Large intestine (tissue), 3 donors: ENCODE data around the gene GDI1. TPM values are rescaled to one million over a fixed set of nuclear protein-coding genes. Genes with fewer than 3 reads are reported as not detected.
"Not testable (repeated sequence)": the region's sequence is repeated elsewhere in the genome, so short reads cannot be mapped to it uniquely, and the experiment has no call there.

Source experiments
- DNase-seq, 2 donors: peaks; one replicate each; pipeline versions ENCODE4 v3.0.0 to v3.0.0-alpha.2; 2013
- H3K27ac ChIP-seq: one replicate; pipeline ENCODE4 v1.5.1; 2013; ENCODE audit warnings: low read length
- H3K27me3 ChIP-seq: 2 replicates; pipeline ENCODE4 v1.6.1; 2013; ENCODE audit warnings: low read length; ENCODE audit not compliant: control insufficient read depth, insufficient read depth
- H3K36me3 ChIP-seq: 2 replicates; pipeline ENCODE4 v1.6.1; 2013; ENCODE audit warnings: low read length; ENCODE audit not compliant: control insufficient read depth, insufficient read depth
- H3K4me1 ChIP-seq: one replicate; pipeline ENCODE4 v1.6.1; 2013; ENCODE audit warnings: low read length; ENCODE audit not compliant: control insufficient read depth, insufficient read depth
- H3K4me3 ChIP-seq: one replicate; pipeline ENCODE4 v1.5.1; 2013; ENCODE audit warnings: low read length
- H3K9me3 ChIP-seq: one replicate; pipeline ENCODE4 v1.6.1; 2013; ENCODE audit warnings: mild to moderate bottlenecking, low read depth, low read length, moderate library complexity; ENCODE audit not compliant: control insufficient read depth
- WGBS: methylation state at CpG from one replicate; pipeline ENCODE4 v1.1.5; 2013; ENCODE audit warnings: low lambda C conversion rate; ENCODE audit not compliant: insufficient coverage; 5-methylcytosine and 5-hydroxymethylcytosine counted together
- polyA plus RNA-seq: library from polyadenylated mRNA; unstranded; fragments of 120-200 nt; gene quantifications from one replicate; pipeline ENCODE4 v1.2.1, GENCODE V29; 2013

Gene GDI1
- polyA plus RNA-seq, 1 donor: 108 TPM

DNA sequence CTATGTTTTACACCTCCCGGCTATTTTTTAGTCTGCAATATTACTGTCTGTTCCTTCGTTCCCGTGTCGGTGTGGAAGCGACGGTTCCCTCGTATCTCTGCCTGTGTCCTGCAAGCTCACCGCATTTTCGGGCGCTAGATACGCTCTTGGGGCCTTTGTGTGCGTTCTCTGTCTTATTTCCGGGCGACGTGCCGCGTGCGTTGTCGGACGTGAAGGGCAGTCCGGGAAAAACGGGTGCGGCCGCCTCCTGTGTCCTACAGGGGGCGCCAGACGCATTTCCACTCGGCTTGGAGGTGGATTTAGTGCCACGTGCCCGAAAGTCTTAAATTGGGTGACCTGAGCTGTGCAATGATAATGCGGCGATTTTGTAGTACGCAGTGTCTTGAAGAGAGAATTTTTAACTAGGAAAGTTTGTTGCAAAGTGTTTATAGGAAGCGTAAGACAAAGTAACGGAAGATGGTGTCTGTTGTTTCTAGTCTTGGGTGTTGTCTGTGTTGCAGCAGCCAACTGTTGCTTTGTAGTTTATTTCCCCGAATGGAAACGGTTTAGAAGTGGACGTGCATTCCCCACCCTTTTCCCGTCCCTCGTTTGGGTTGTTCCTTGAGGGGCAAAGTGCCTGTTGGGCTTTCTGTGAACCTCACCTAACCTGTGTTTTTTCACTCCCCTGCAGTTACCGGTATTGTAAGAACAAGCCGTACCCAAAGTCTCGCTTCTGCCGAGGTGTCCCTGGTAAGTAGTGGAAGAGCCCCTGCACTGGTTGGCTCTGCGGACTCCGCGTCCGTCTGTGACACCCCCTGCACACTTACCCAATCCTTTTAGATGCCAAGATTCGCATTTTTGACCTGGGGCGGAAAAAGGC, 38.1 kb upstream of the GDI1 start:
- WGBS: no CpG with 5 or more reads among the region's 49 CpGs

DNA sequence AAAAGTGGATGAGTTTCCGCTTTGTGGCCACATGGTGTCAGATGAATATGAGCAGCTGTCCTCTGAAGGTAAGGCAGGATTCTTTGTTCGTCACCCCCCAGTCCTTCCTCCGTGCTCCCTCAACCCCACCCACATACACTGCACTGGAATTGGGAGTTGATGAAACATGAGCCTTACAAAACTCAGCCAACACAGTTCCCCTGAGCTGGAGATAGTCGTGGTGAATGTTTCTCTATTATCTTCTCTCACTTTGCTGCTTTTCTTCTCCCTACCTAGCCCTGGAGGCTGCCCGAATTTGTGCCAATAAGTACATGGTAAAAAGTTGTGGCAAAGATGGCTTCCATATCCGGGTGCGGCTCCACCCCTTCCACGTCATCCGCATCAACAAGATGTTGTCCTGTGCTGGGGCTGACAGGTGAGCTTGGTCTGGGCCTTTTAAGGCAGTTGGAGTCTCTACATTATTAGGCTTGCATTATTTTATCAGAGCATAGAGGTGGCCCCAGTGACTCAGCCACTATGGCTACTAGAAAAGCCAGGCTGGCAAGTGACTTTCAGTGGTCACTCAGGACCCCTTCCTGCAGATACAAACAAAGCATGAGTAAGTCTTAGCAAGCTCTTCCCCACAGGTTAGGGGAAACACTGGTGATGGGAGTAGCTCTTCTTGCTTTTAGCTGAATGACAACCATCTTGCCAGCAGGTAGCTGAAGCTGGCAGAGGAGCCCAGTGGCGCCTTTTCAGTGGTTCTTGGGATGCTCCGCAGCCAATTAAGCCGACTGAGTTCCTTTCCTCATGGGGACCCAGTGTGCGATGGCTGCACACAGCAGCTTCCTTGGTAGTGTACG, 37.2 kb upstream of the GDI1 start:
- WGBS: no CpG with 5 or more reads among the region's 14 CpGs
- Histone ChIP-seq H3K4me3 (peak overlapping the region; percentile 99), H3K27ac (peak overlapping the region; percentile 100), H3K36me3 (peaks cover 31% of the 10 kb centered on the region), H3K9me3 (no peaks in the 10 kb centered on the region), H3K4me1 (peaks cover 15% of the 10 kb centered on the region), H3K27me3 (no peaks in the 10 kb centered on the region)
- DNase-seq: no peak

More for the DNA sequence above, 38.1 kb upstream of the GDI1 start:
- Histone ChIP-seq H3K4me3 (peak overlapping the region; percentile 99), H3K9me3 (no peaks in the 10 kb centered on the region), H3K27me3 (no peaks in the 10 kb centered on the region), H3K4me1 (peaks cover 15% of the 10 kb centered on the region), H3K36me3 (peaks cover 27% of the 10 kb centered on the region), H3K27ac (peak overlapping the region; percentile 100)
- DNase-seq: peak; percentile 77 to 81

DNA sequence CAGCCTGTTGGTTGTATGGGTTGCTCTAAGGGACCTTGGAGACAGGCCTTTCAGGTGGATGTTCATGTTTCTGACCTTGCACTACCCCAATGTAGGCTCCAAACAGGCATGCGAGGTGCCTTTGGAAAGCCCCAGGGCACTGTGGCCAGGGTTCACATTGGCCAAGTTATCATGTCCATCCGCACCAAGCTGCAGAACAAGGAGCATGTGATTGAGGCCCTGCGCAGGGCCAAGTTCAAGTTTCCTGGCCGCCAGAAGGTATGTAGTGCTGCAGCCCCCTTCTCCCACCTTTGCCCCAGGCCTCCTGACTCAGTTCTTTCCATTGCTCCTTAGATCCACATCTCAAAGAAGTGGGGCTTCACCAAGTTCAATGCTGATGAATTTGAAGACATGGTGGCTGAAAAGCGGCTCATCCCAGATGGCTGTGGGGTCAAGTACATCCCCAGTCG, 36.6 kb upstream of the GDI1 start:
- Histone ChIP-seq H3K36me3 (peaks cover 31% of the 10 kb centered on the region), H3K27ac (peak overlapping the region; percentile 100), H3K4me3 (peak overlapping the region; percentile 99), H3K4me1 (peaks cover 15% of the 10 kb centered on the region)
- not testable (repeated sequence) for H3K9me3 ChIP-seq, H3K27me3 ChIP-seq, DNase-seq
- no CpG with 5 or more reads among the region's 6 CpGs for whole genome bisulfite sequencing

- peak in 1 of 2 donors; percentile 62 for DNase-seq
- H3K9me3 ChIP-seq: no peaks in the 10 kb centered on the region
- peak overlapping the region; percentile 74 for H3K27ac ChIP-seq
- H3K27me3 ChIP-seq: no peaks in the 10 kb centered on the region
- H3K4me3 ChIP-seq: no peak overlapping the region
- H3K36me3 ChIP-seq: peaks cover 31% of the 10 kb centered on the region
- peaks cover 15% of the 10 kb centered on the region for H3K4me1 ChIP-seq
- WGBS: no CpG with 5 or more reads among the region's 6 CpGs
Measured at GRCh38 chrX:154401045-154401799, 35.7 kb upstream of the GDI1 start.

DNA sequence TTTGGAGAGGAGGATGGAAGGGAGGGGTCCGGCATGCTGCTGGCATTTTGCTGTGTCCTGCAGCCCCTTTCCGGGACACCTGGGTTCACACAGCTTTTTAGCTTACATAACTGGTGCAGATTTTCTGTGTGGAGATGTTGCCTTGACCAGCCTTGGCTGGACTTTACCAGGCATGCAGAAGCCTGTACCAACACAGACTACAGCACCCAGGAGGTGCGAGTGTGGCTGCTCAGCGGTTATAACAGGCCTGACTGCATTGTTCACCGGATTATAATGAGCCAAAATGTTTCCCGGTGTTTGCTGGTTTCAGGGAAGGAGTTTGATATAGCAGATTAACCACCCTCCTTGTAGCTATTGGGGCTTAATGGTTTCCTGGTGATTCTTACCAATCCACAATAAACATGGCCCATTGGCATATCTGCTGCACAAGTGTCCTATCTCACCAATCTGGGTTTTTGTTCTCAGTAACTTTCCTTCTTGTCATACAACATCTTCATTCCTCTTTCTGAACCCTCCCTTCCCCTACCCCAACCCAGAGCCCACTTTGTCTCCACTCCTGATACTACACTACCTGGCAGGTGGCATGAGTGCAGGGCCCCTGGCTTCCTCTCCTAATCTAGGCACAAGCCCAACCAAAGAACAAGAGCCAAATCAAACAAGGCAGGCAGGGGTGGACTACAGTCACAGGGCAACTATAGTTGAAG, 34.9 kb upstream of the GDI1 start:
- H3K4me1 ChIP-seq: peaks cover 15% of the 10 kb centered on the region
- DNase-seq: no peak
- H3K9me3 ChIP-seq: no peaks in the 10 kb centered on the region
- H3K4me3 ChIP-seq: no peak overlapping the region
- H3K27me3 ChIP-seq: no peaks in the 10 kb centered on the region
- peaks cover 31% of the 10 kb centered on the region for H3K36me3 ChIP-seq
- WGBS: no CpG with 5 or more reads among the region's 6 CpGs
- H3K27ac ChIP-seq: peak overlapping the region; percentile 74

DNA sequence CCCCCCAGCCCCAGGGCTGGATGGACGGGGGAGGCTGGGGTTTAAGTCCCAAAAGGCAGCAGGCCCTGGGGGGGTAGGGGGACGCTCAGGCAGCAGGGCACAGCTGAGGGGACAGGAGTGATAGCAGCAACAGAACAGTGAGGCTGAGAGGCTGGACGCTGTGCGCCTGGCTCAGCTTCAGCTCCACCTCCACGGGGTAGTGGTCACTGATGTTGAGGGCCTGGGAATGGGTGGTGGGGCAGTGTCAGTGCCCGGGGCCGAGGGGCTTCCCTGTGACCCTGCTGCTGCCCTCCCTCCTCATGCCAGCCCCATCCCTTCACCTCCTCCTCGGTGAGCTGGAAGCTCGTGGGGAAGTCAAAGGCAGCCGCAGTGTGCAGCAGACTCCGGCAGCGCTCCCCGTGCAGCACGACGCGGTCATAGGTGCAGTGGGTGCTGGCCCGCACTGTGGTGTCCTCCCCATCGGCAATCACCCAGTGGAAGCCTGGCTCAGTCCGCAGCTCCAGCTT, 34.3 kb upstream of the GDI1 start:
- Histone ChIP-seq H3K27ac (no peak overlapping the region), H3K4me3 (no peak overlapping the region), H3K36me3 (peaks cover 31% of the 10 kb centered on the region), H3K4me1 (peaks cover 15% of the 10 kb centered on the region), H3K27me3 (no peaks in the 10 kb centered on the region), H3K9me3 (no peaks in the 10 kb centered on the region)
- no peak for DNase-seq
- no CpG with 5 or more reads among the region's 19 CpGs for WGBS

GRCh38 chrX:154403192-154403591, 33.8 kb upstream of the GDI1 start:
- Histone ChIP-seq H3K4me1 (peaks cover 15% of the 10 kb centered on the region), H3K4me3 (no peak overlapping the region), H3K9me3 (no peaks in the 10 kb centered on the region), H3K27me3 (no peaks in the 10 kb centered on the region), H3K27ac (no peak overlapping the region), H3K36me3 (peaks cover 31% of the 10 kb centered on the region)
- DNase-seq: no peak
- WGBS: no CpG with 5 or more reads among the region's 10 CpGs

- no peak overlapping the region for H3K27ac ChIP-seq
- no CpG with 5 or more reads among the region's 4 CpGs for WGBS
- peaks cover 31% of the 10 kb centered on the region for H3K36me3 ChIP-seq
- no peak for DNase-seq
- no peak overlapping the region for H3K4me3 ChIP-seq
- no peaks in the 10 kb centered on the region for H3K27me3 ChIP-seq
- peaks cover 18% of the 10 kb centered on the region for H3K4me1 ChIP-seq
- no peaks in the 10 kb centered on the region for H3K9me3 ChIP-seq
Measured at GRCh38 chrX:154403858-154404257, 33.1 kb upstream of the GDI1 start.

GRCh38 chrX:154404625-154405192, 32.2 kb upstream of the GDI1 start:
- H3K36me3 ChIP-seq: peaks cover 23% of the 10 kb centered on the region
- H3K27me3 ChIP-seq: no peaks in the 10 kb centered on the region
- no peak for DNase-seq
- H3K9me3 ChIP-seq: no peaks in the 10 kb centered on the region
- no peak overlapping the region for H3K4me3 ChIP-seq
- H3K27ac ChIP-seq: no peak overlapping the region
- H3K4me1 ChIP-seq: peaks cover 21% of the 10 kb centered on the region
- WGBS: no CpG with 5 or more reads among the region's 16 CpGs
